ENCODE results near the gene POLR2L. TPM values are rescaled to one million over a fixed set of nuclear protein-coding genes. Genes with fewer than 3 reads are reported as not detected.

Gene POLR2L
- total and polyA plus RNA-seq, 2 of the 13 experiments (the other 11 are each of a cell fraction or from before 2014, with no cell fraction given) = 104 to 114 TPM

- TF ChIP-seq NR0B2 (CRISPR knock-in tag; IDR thresholded peaks at IDR 0.05) (peak; percentile 86; the same call in 1 of the 2 replicates), HMG20B (CRISPR knock-in tag; conservative IDR thresholded peaks at IDR 0.05) (no peak; the same call in 1 of the 2 replicates), GPBP1L1 (CRISPR knock-in tag; IDR thresholded peaks at IDR 0.05) (no peak), NFATC3 (CRISPR knock-in tag; IDR thresholded peaks at IDR 0.05) (no peak), ZNF597 (CRISPR knock-in tag; IDR thresholded peaks at IDR 0.05) (no peak), HDAC1 (CRISPR knock-in tag; IDR thresholded peaks at IDR 0.05) (peak; percentile 99), PHF20 (CRISPR knock-in tag; IDR thresholded peaks at IDR 0.05) (peak; percentile 94), TAF15 (IDR thresholded peaks at IDR 0.05; ENCODE audit: low read depth, low read length, poor library complexity, severe bottlenecking) (no peak), ZBTB25 (CRISPR knock-in tag; IDR thresholded peaks at IDR 0.05) (0 out of 2 replicates have a peak, but pooled peaks have one; percentile 15), ZNF350 (CRISPR knock-in tag; IDR thresholded peaks at IDR 0.05; ENCODE audit: borderline replicate concordance, low read depth) (peak; percentile 98), ZNF570 (CRISPR knock-in tag; IDR thresholded peaks at IDR 0.05; ENCODE audit: borderline replicate concordance) (0 out of 2 replicates have a peak, but pooled peaks have one; percentile 27), SNAI1 (CRISPR knock-in tag; IDR thresholded peaks at IDR 0.05; ENCODE audit: borderline replicate concordance) (peak; percentile 18; the same call in 1 of the 2 replicates), ESRRA (CRISPR knock-in tag; IDR thresholded peaks at IDR 0.05; ENCODE audit: low read depth) (peak; percentile 57; the same call in 1 of the 2 replicates), ZBED4 (CRISPR knock-in tag; IDR thresholded peaks at IDR 0.05; ENCODE audit: borderline replicate concordance) (no peak), ZBTB49 (CRISPR knock-in tag; IDR thresholded peaks at IDR 0.05; ENCODE audit: borderline replicate concordance) (no peak)
Observed at GRCh38 chr11:809287-810039, 32.9 kb downstream of the POLR2L start, which contains the start of gene RPLP2 (continued).
